Measurements from ENCODE around the gene SOX8. TPM values are rescaled to one million over a fixed set of nuclear protein-coding genes. Genes with fewer than 3 reads are reported as not detected.

The SOX8 gene
- polyA plus RNA-seq, 3 donors, result not detected

- Mint-ChIP-seq H3K36me3 (peaks cover 18 to 23% of the 10 kb centered on the region in 2 donors), H3K9me3 (peaks cover 4 to 21% (median 8%) of the 10 kb centered on the region in 7 donors), H3K4me3 (peak overlapping the region in 1 of 2 donors; percentile 50), H3K27me3 (ENCODE audit: low read depth in 3 of 3) (peaks cover 9 to 29% (median 12%) of the 10 kb centered on the region in 3 donors), H3K4me1 (peaks cover 11% of the 10 kb centered on the region), H3K27ac (no peak overlapping the region)
- no peak for TF ChIP-seq CTCF (IDR thresholded peaks at IDR 0.05)
- intact Hi-C loops (cut with micrococcal nuclease), result loop anchor here in 1 of 2 donors (2.0 kb wide), 1 partner anchor 165 kb away; no protein-coding TSS in a partner anchor
- Histone ChIP-seq H3K36me3 (replicated peaks in 1 of 2; ENCODE audit: control insufficient read depth in 1 of 2, insufficient read depth in 2 of 2, low read length in 2 of 2) (peaks cover 2 to 16% of the 10 kb centered on the region in 2 donors), H3K9me3 (replicated peaks in 1 of 2; ENCODE audit: control insufficient read depth in 1 of 2, insufficient read depth in 1 of 2, low read length in 2 of 2) (peaks cover 3 to 19% of the 10 kb centered on the region in 2 donors), H3K79me2 (ENCODE audit: insufficient read depth, low read length) (no peaks in the 10 kb centered on the region), H3K27ac (ENCODE audit: low read depth in 1 of 2, low read length in 2 of 2) (no peak overlapping the region), H3K4me2 (replicated peaks; ENCODE audit: extremely low read depth, low read length, poor library complexity, severe bottlenecking) (peak overlapping the region; percentile 97), H2AFZ (ENCODE audit: insufficient read depth, low read depth, low read length, poor library complexity, severe bottlenecking) (peak overlapping the region; percentile 72), H3K9ac (ENCODE audit: insufficient read depth, low read length, poor library complexity, severe bottlenecking) (no peak overlapping the region), H3K4me3 (replicated peaks in 1 of 3; ENCODE audit: low read depth in 2 of 3, low read length in 3 of 3) (peak overlapping the region in 1 of 3 experiments; percentile 90), H3K4me1 (ENCODE audit: control insufficient read depth in 1 of 2, insufficient read depth in 2 of 2, low read length in 2 of 2) (peaks cover 12 to 21% of the 10 kb centered on the region in 2 donors), H4K20me1 (ENCODE audit: insufficient read depth, low read length) (no peaks in the 10 kb centered on the region), H3K27me3 (ENCODE audit: control insufficient read depth in 2 of 2, insufficient read depth in 2 of 2, low read length in 2 of 2) (peaks cover 0 to 15% of the 10 kb centered on the region in 2 donors)
- 92% methylated on average over 4 of the region's 5 CpGs for WGBS (ENCODE audit: insufficient coverage)
- no peak for DNase-seq
Measured at GRCh38 chr16:971582-971905, 10.0 kb upstream of the SOX8 start.

- no peak overlapping the region for H3K27ac Mint-ChIP-seq
- H3K9me3 ChIP-seq (replicated peaks in 1 of 2; ENCODE audit: control insufficient read depth in 1 of 2, insufficient read depth in 1 of 2, low read length in 2 of 2), result peaks cover 0 to 15% of the 10 kb centered on the region in 2 donors
- peaks cover 12 to 21% of the 10 kb centered on the region in 2 donors for H3K4me1 ChIP-seq (ENCODE audit: control insufficient read depth in 1 of 2, insufficient read depth in 2 of 2, low read length in 2 of 2)
- H3K27me3 Mint-ChIP-seq (ENCODE audit: low read depth in 3 of 3), result peaks cover 12 to 29% (median 15%) of the 10 kb centered on the region in 3 donors
- H3K4me3 Mint-ChIP-seq, result peak overlapping the region; percentile 50 to 53
- H4K20me1 ChIP-seq (ENCODE audit: insufficient read depth, low read length), result no peaks in the 10 kb centered on the region
- WGBS (ENCODE audit: insufficient coverage), result 86% methylated on average over 5 of the region's 8 CpGs
- intact Hi-C loops (cut with micrococcal nuclease), result loop anchor here in 1 of 2 donors (2.0 kb wide), 1 partner anchor 165 kb away; no protein-coding TSS in a partner anchor
- no peak overlapping the region for H3K27ac ChIP-seq (ENCODE audit: low read depth in 1 of 2, low read length in 2 of 2)
- no peak for DNase-seq
- peaks cover 0 to 15% of the 10 kb centered on the region in 2 donors for H3K27me3 ChIP-seq (ENCODE audit: control insufficient read depth in 2 of 2, insufficient read depth in 2 of 2, low read length in 2 of 2)
- H3K9me3 Mint-ChIP-seq, result peaks cover 3 to 17% (median 7%) of the 10 kb centered on the region in 7 donors
- H3K4me1 Mint-ChIP-seq, result peaks cover 11% of the 10 kb centered on the region
- TF ChIP-seq CTCF (IDR thresholded peaks at IDR 0.05), result no peak
- H3K36me3 Mint-ChIP-seq, result peaks cover 15 to 19% of the 10 kb centered on the region in 2 donors
- no peak overlapping the region for H2AFZ ChIP-seq (ENCODE audit: insufficient read depth, low read depth, low read length, poor library complexity, severe bottlenecking)
- H3K79me2 ChIP-seq (ENCODE audit: insufficient read depth, low read length), result no peaks in the 10 kb centered on the region
- H3K36me3 ChIP-seq (replicated peaks in 1 of 2; ENCODE audit: control insufficient read depth in 1 of 2, insufficient read depth in 2 of 2, low read length in 2 of 2), result peaks cover 2 to 12% of the 10 kb centered on the region in 2 donors
- H3K4me2 ChIP-seq (replicated peaks; ENCODE audit: extremely low read depth, low read length, poor library complexity, severe bottlenecking), result no peak overlapping the region
- no peak overlapping the region for H3K4me3 ChIP-seq (replicated peaks in 1 of 3; ENCODE audit: low read depth in 2 of 3, low read length in 3 of 3)
- no peak overlapping the region for H3K9ac ChIP-seq (ENCODE audit: insufficient read depth, low read length, poor library complexity, severe bottlenecking)
Measured at GRCh38 chr16:971981-972315, 9.6 kb upstream of the SOX8 start.
